Pancreas (tissue), 10 donors: ENCODE results near the gene MGAM2. TPM values are rescaled to one million over a fixed set of nuclear protein-coding genes. Genes with fewer than 3 reads are reported as not detected.
A peak's percentile ranks its signal among the peaks of the same experiment; 100 is the strongest.

Experiments used
- ATAC-seq, 4 donors: fragments of 200-7000 bp; cut with Tn5 transposase; one replicate each; pipeline versions ENCODE4 v1.8.0 to v1.9.1; 2020; ENCODE audit warnings: mild to moderate bottlenecking in 4 of 4, moderate library complexity in 4 of 4
- DNase-seq, 6 donors: peaks; one replicate each; pipeline ENCODE4 v3.0.0-alpha.2; 2020
- FAIRE-seq: peaks from 2 replicates; lab custom pipeline; 2012; peaks lifted over from hg19 to GRCh38; lab: Jason Lieb, UNC
- H3K27ac ChIP-seq, 4 donors: fragments of 200-600 bp; sonication (generic); 1 replicate in 3 of 4; 2 replicates in 1 of 4; pipeline versions ENCODE4 v1.5.0 to v1.8.0; 2020
- H3K27me3 ChIP-seq, 4 donors: fragments of 200-600 bp; one replicate each; pipeline ENCODE4 v1.8.0; 2021
- H3K36me3 ChIP-seq, 3 donors: fragments of 200-600 bp; sonication (generic) in 1 of 3; one replicate each; pipeline versions ENCODE4 v1.5.0 to v1.8.0; 2020 to 2021
- H3K4me1 ChIP-seq, 3 donors: fragments of 200-600 bp; one replicate each; pipeline ENCODE4 v1.8.0; 2021
- H3K4me3 ChIP-seq, 4 donors: fragments of 200-600 bp; sonication (generic) in 2 of 4; one replicate each; pipeline versions ENCODE4 v1.5.0 to v1.8.0; 2020 to 2021
- H3K9me3 ChIP-seq, 4 donors: fragments of 200-600 bp; one replicate each; pipeline ENCODE4 v1.8.0; 2021
- WGBS, 2 donors: extraction: QIAGEN DNeasy Blood & Tissue Kit; methylation state at CpG; one replicate each; pipeline ENCODE4 v1.1.7; 2013; 5-methylcytosine and 5-hydroxymethylcytosine counted together
- intact Hi-C, 3 donors: fragments of 100-400 bp; cut with DNase I; formaldehyde crosslinking; loops; one replicate each; pipeline versions ENCODE4 v1.11.1 to v1.14.2; 2022
- polyA plus RNA-seq, 2 donors: library from polyadenylated mRNA; stranded (reverse); fragments of 200-250 nt; gene quantifications; one replicate each; pipeline ENCODE4 v1.2.3, GENCODE V29; 2013
- total RNA-seq, 6 donors: library from RNA; stranded (reverse); fragmentation: NEBNext Ultra II Directional in 4 of 6; extraction: Animal tissue kit (Norgen Biotek cat#: 25700) in 4 of 6; gene quantifications; one replicate each; pipeline versions ENCODE4 v1.2.1 to v1.2.4, GENCODE V29; 2021 to 2023
- TF ChIP-seq, protein P1 (sequence below), 4 donors: fragments of 200-600 bp; sonication (generic) in 3 of 4; IDR thresholded peaks; one replicate each; pipeline versions ENCODE4 v1.5.0 to v1.8.0; 2021; ENCODE audit warnings: antibody characterized with exemption in 4 of 4
- donor health status: healthy with polysubstance abuse.
- donor health status: DM: no; HTN: no; CAD: no; lungs with moderate emphysema.
- donor health status: DM: no; HTN: no; CAD: no.
- donor health status: control.
- donor health status: control.
- donor health status: Bipolar disorder and iron deficiency.
- donor health status: DM: yes; HTN: yes; CAD: no.
- donor health status: DM: no; HTN: no; CAD: no.
- donor health status: DM: no; HTN: no; CAD: no.
- donor health status: DM: yes; HTN: yes; CAD: no.

MGAM2 gene
- total and polyA plus RNA-seq, 8 donors = 1.3 to 28.3 (median 9.5) TPM

DNA sequence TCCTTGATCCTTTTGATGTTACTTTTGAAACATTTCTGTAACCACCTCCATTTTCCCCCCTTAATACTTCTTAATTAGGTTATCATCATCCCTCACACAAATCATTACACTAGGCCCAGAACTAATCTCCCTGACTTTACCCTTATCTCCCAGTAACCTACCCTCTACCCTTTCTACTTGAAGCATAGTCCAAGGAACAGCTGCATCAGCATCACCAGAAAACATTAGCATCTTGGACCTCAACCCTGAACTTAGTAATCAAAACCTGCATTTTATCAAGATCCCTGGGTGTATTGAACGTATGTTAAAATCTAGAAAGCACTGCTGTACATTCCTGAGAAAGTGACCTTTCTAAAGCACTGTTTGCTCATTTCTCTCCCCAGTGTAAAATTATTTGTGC, 38.8 kb downstream of the MGAM2 start:
- H3K4me1 ChIP-seq = peaks cover 0 to 6% (median 3%) of the 10 kb centered on the region in 3 donors
- H3K27ac ChIP-seq = no peak overlapping the region
- peaks cover 0 to 7% (median 0%) of the 10 kb centered on the region in 3 donors for H3K36me3 ChIP-seq
- intact Hi-C loops = no loop called here
- TF ChIP-seq, protein P1, sequence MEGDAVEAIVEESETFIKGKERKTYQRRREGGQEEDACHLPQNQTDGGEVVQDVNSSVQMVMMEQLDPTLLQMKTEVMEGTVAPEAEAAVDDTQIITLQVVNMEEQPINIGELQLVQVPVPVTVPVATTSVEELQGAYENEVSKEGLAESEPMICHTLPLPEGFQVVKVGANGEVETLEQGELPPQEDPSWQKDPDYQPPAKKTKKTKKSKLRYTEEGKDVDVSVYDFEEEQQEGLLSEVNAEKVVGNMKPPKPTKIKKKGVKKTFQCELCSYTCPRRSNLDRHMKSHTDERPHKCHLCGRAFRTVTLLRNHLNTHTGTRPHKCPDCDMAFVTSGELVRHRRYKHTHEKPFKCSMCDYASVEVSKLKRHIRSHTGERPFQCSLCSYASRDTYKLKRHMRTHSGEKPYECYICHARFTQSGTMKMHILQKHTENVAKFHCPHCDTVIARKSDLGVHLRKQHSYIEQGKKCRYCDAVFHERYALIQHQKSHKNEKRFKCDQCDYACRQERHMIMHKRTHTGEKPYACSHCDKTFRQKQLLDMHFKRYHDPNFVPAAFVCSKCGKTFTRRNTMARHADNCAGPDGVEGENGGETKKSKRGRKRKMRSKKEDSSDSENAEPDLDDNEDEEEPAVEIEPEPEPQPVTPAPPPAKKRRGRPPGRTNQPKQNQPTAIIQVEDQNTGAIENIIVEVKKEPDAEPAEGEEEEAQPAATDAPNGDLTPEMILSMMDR (IDR thresholded peaks at IDR 0.05) = no peak
- no peaks in the 10 kb centered on the region for H3K9me3 ChIP-seq
- H3K27me3 ChIP-seq = no peaks in the 10 kb centered on the region
- no peak overlapping the region for H3K4me3 ChIP-seq
- WGBS, 2 donors = 77 to 86% methylated on average over 1 of the region's 1 CpG
- FAIRE-seq = no peak
- no peak for DNase-seq
- ATAC-seq = no peak

DNA sequence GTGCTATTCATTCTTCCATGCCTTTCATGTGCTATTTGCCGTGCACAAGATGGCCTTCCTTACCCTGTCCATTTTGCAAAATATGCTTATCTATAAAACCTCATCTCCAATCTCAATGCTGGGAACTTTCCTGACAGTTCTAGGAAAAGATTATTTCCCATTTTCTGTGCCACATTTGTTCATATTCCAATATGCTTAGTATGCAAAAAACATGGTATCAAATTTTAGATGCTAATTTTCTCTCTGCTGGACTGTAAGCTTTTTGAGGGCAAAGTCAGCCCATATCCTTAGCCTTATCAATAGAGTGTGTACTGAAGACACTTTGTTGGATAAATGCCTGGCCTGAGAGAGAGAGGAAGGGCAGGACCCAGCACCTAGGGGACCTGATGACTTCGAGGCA, 39.4 kb downstream of the MGAM2 start:
- H3K4me3 ChIP-seq = no peak overlapping the region
- H3K9me3 ChIP-seq = no peaks in the 10 kb centered on the region
- TF ChIP-seq, protein P1 (IDR thresholded peaks at IDR 0.05) = no peak
- intact Hi-C loops = no loop called here
- peaks cover 0 to 6% (median 3%) of the 10 kb centered on the region in 3 donors for H3K4me1 ChIP-seq
- no peak overlapping the region for H3K27ac ChIP-seq
- 91 to 92% methylated on average over 2 of the region's 2 CpGs for WGBS, 2 donors
- H3K27me3 ChIP-seq = no peaks in the 10 kb centered on the region
- ATAC-seq = no peak
- no peak for DNase-seq
- no peak for FAIRE-seq
- H3K36me3 ChIP-seq = peaks cover 0 to 7% (median 0%) of the 10 kb centered on the region in 3 donors

DNA sequence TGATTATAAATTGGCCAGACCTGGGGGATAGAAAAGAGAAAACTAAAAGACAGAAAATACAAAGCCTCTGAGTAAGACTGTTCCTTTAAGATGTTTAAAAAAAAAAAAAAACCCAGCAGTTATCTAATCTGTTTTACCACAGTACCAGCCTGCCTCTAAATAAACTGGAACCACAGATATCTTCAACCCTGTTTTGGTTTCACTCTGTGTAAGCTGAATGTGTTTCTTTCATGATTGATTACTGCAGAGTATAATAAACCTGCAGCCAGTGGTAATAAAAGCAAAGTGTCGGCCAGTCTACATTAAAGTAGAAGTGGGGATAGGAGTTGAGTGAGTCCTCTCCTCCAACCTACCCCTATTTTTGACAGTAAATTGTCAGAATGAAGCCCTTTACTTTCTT, 40.6 kb downstream of the MGAM2 start:
- Histone ChIP-seq H3K27me3 (no peaks in the 10 kb centered on the region), H3K27ac (peak overlapping the region in 1 of 4 donors; percentile 44), H3K9me3 (no peaks in the 10 kb centered on the region), H3K36me3 (peaks cover 0 to 7% (median 0%) of the 10 kb centered on the region in 3 donors), H3K4me3 (no peak overlapping the region), H3K4me1 (peaks cover 0 to 6% (median 3%) of the 10 kb centered on the region in 3 donors)
- intact Hi-C loops = no loop called here
- ATAC-seq = peak; percentile 67 to 90 (median 88)
- 8 to 14% methylated on average over 1 of the region's 1 CpG for WGBS, 2 donors
- TF ChIP-seq, protein P1 (IDR thresholded peaks at IDR 0.05) = no peak
- FAIRE-seq = no peak
- no peak for DNase-seq

DNA sequence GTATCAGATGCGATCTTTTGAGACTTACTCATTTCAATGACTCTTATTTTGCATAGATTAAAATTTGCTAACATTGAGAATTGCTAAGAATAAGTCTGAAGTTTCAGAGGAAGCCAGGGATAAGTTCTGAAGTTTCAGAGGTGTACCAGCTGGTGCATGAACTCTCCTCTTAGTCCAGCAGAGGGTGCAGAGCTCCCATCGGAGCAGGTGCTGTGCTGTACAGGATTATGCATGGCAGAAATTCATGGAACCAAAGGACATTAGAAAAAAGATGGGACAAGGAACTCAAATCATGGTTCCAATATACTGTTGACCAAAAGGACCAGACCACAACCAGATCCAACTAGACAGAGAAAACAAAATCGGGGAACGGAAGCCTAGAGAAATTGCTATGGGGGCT, 41.9 kb downstream of the MGAM2 start:
- peak in 2 of 6 donors; percentile 19 to 20 for DNase-seq
- intact Hi-C loops = no loop called here
- no peak overlapping the region for H3K4me3 ChIP-seq
- TF ChIP-seq, protein P1 (IDR thresholded peaks at IDR 0.05) = peak in 3 of 4 donors; percentile 15 to 39 (median 36)
- no peak for FAIRE-seq
- peaks cover 0 to 6% (median 3%) of the 10 kb centered on the region in 3 donors for H3K4me1 ChIP-seq
- peak in 3 of 4 donors; percentile 84 to 88 (median 87) for ATAC-seq
- peaks cover 0 to 7% (median 0%) of the 10 kb centered on the region in 3 donors for H3K36me3 ChIP-seq
- no peaks in the 10 kb centered on the region for H3K27me3 ChIP-seq
- WGBS, 2 donors = 68 to 73% methylated on average over 4 of the region's 4 CpGs
- H3K27ac ChIP-seq = no peak overlapping the region
- H3K9me3 ChIP-seq = no peaks in the 10 kb centered on the region

DNA sequence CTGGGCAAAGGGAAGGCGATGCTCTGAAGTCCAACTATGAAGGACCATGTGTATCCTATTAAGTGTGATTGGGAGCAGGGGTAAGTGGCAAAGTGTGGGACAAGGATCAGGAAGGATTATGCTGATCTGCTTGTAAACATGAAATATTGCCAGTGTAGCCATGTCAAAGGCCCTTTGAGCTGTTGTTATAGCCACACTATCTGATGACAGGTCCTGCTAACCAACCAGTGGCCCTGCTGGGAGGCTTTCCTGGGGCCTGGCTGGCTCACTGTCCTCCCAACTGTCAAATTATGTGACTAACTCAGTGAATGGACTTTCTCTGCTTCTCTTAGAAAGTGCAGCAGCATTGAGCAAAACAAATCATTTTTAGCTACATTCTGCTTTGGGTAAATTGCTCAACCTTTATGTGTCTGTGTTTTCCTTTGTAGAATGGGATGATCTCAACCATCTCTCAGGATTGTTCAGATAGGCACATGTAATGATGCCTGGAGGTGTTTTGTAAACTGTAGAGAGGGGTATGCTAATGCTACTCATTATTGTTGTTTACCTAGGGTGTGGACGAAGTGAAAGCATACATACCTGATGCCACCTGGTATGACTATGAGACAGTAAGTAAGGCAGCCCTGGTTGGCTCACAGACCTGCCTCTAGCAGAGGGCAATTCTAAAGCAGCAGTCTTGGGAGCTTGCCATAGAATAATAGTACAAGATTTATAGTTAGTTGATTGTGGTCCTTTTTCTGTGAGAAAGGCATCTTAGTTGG, 47.4 kb downstream of the MGAM2 start:
- H3K27me3 ChIP-seq = no peaks in the 10 kb centered on the region
- ATAC-seq = no peak
- no peak for FAIRE-seq
- intact Hi-C loops = no loop called here
- DNase-seq = no peak
- TF ChIP-seq, protein P1 (IDR thresholded peaks at IDR 0.05) = no peak
- WGBS, 2 donors = 81 to 83% methylated on average over 2 of the region's 2 CpGs
- H3K4me1 ChIP-seq = no peaks in the 10 kb centered on the region
- H3K9me3 ChIP-seq = no peaks in the 10 kb centered on the region
- no peak overlapping the region for H3K4me3 ChIP-seq
- peaks cover 0 to 21% (median 0%) of the 10 kb centered on the region in 3 donors for H3K36me3 ChIP-seq
- H3K27ac ChIP-seq = no peak overlapping the region
